HEK293 (cell line): ENCODE results near the gene CDK11B.
A peak's percentile ranks its signal among the peaks of the same experiment; 100 is the strongest.

Experiments
- CTCF ChIA-PET: fragments of 350-600 bp; formaldehyde crosslinking; extraction: SDS; loops from one replicate; lab custom pipeline; 2021; ENCODE audit warnings: antibody characterized with exemption; lab: Yijun Ruan, JAX
- POLR2A ChIA-PET: fragments of 300-600 bp; formaldehyde crosslinking; extraction: SDS; loops from one replicate; lab custom pipeline; 2020; ENCODE audit warnings: antibody characterized with exemption, inconsistent platforms; lab: Yijun Ruan, JAX
- H3K27ac ChIP-seq: fragments of 200-500 bp; sonication (Bioruptor generic); 2 replicates; pipeline ENCODE4 v1.5.1; 2014; ENCODE audit warnings: low read depth, low read length, control low read depth, inconsistent platforms; ENCODE audit errors: extremely low read depth
- H3K36me3 ChIP-seq, 2 experiments: fragments of 200-500 bp in 1 of 2; sonication (Bioruptor generic) in 1 of 2; 1 replicate in 1 of 2; 2 replicates in 1 of 2; pipeline ENCODE4 v1.5.1; 2014 to 2017; ENCODE audit warnings: inconsistent platforms in 2 of 2, low read length in 2 of 2; ENCODE audit not compliant: control insufficient read depth in 2 of 2, insufficient read depth in 1 of 2
- H3K4me1 ChIP-seq: fragments of 200-500 bp; sonication (Bioruptor generic); 2 replicates; pipeline ENCODE4 v1.5.1; 2014; ENCODE audit warnings: mild to moderate bottlenecking, low read length, inconsistent platforms; ENCODE audit not compliant: control insufficient read depth, insufficient read depth
- H3K4me3 ChIP-seq: 2 replicates; pipeline ENCODE4 v1.5.1; 2011; ENCODE audit warnings: low read depth, mild to moderate bottlenecking, control low read depth, low read length, moderate library complexity
- H3K9me3 ChIP-seq: fragments of 200-500 bp; sonication (Bioruptor generic); 2 replicates; pipeline ENCODE4 v1.5.1; 2014; ENCODE audit warnings: low read depth, low read length, inconsistent platforms; ENCODE audit not compliant: control insufficient read depth, insufficient read depth
- GLI2 ChIP-seq: fragments of 450-650 bp; formaldehyde crosslinking; IDR thresholded peaks from 2 replicates; pipeline ENCODE4; 2017; ENCODE audit warnings: missing biosample characterization, missing genetic modification characterization, low read depth, borderline replicate concordance
- HIC1 ChIP-seq: fragments of 450-650 bp; formaldehyde crosslinking; IDR thresholded peaks from 2 replicates; pipeline ENCODE4 v1.5.1; 2016; ENCODE audit warnings: missing biosample characterization, missing genetic modification characterization
- KLF1 ChIP-seq: fragments of 450-650 bp; formaldehyde crosslinking; IDR thresholded peaks from 2 replicates; pipeline ENCODE4 v1.5.1; 2016; ENCODE audit warnings: missing biosample characterization, missing genetic modification characterization
- PATZ1 ChIP-seq: fragments of 450-650 bp; formaldehyde crosslinking; IDR thresholded peaks from 2 replicates; pipeline ENCODE4 v1.5.1; 2016; ENCODE audit warnings: missing biosample characterization, missing genetic modification characterization
- PRDM10 ChIP-seq: fragments of 450-650 bp; formaldehyde crosslinking; IDR thresholded peaks from 2 replicates; pipeline ENCODE4 v1.5.1; 2016; ENCODE audit warnings: missing biosample characterization, missing genetic modification characterization
- REST ChIP-seq: fragments of 450-650 bp; formaldehyde crosslinking; IDR thresholded peaks from 2 replicates; pipeline ENCODE4 v1.5.1; 2016; ENCODE audit warnings: missing biosample characterization, missing genetic modification characterization
- ZBTB1 ChIP-seq: fragments of 450-650 bp; formaldehyde crosslinking; IDR thresholded peaks from 2 replicates; pipeline ENCODE4 v1.5.1; 2016; ENCODE audit warnings: missing biosample characterization, missing genetic modification characterization
- ZFHX2 ChIP-seq: fragments of 450-650 bp; formaldehyde crosslinking; conservative IDR thresholded peaks from 2 replicates; pipeline ENCODE4 v1.5.1; 2016; ENCODE audit warnings: missing biosample characterization, missing genetic modification characterization
- ZNF175 ChIP-seq: fragments of 450-650 bp; formaldehyde crosslinking; IDR thresholded peaks from 2 replicates; pipeline ENCODE4 v1.5.1; 2016; ENCODE audit warnings: missing biosample characterization, missing genetic modification characterization
- ZNF211 ChIP-seq: fragments of 450-650 bp; formaldehyde crosslinking; IDR thresholded peaks from 2 replicates; pipeline ENCODE4 v1.5.1; 2016; ENCODE audit warnings: low read depth, missing biosample characterization, missing genetic modification characterization
- ZNF324 ChIP-seq: fragments of 450-650 bp; formaldehyde crosslinking; IDR thresholded peaks from 2 replicates; pipeline ENCODE4 v1.5.1; 2016; ENCODE audit warnings: missing biosample characterization, missing genetic modification characterization
- ZNF335 ChIP-seq: fragments of 450-650 bp; formaldehyde crosslinking; conservative IDR thresholded peaks from 2 replicates; pipeline ENCODE4 v1.5.1; 2016; ENCODE audit warnings: missing biosample characterization, missing genetic modification characterization
- ZNF473 ChIP-seq: fragments of 450-650 bp; formaldehyde crosslinking; IDR thresholded peaks from 2 replicates; pipeline ENCODE4 v1.5.1; 2017; ENCODE audit warnings: missing biosample characterization, missing genetic modification characterization
- ZNF580 ChIP-seq: fragments of 450-650 bp; formaldehyde crosslinking; IDR thresholded peaks from 2 replicates; pipeline ENCODE4 v1.5.1; 2016; ENCODE audit warnings: missing biosample characterization, missing genetic modification characterization
- ZNF596 ChIP-seq: fragments of 450-650 bp; IDR thresholded peaks from 2 replicates; pipeline ENCODE4 v1.5.0; 2018; ENCODE audit warnings: missing biosample characterization, mild to moderate bottlenecking, missing genetic modification characterization, moderate library complexity
- ZNF776 ChIP-seq: fragments of 450-650 bp; formaldehyde crosslinking; IDR thresholded peaks from 2 replicates; pipeline ENCODE4 v1.5.0; 2017; ENCODE audit warnings: missing biosample characterization, missing genetic modification characterization, borderline replicate concordance

Gene CDK11B

GRCh38 chr1:1623631-1624442 lies 35.0 kb downstream of the CDK11B start:
- H3K4me1 ChIP-seq: no peaks in the 10 kb centered on the region
- no peaks in the 10 kb centered on the region for H3K9me3 ChIP-seq
- POLR2A ChIA-PET: interaction anchor here (1.3 kb wide), 1 partner anchor 8 kb away, joined by 5 read pairs; the partner anchor contains the start of gene MIB2
- TF ChIP-seq ZNF175 (tag by site-specific recombination): no peak
- TF ChIP-seq PRDM10 (tag by site-specific recombination): no peak
- no peak for TF ChIP-seq ZNF776
- no peak for TF ChIP-seq ZNF473 (tag by site-specific recombination)
- TF ChIP-seq ZNF335: no peak
- TF ChIP-seq KLF1: peak; percentile 71
- no peak for TF ChIP-seq ZNF596 (tag by site-specific recombination)
- TF ChIP-seq ZBTB1 (tag by site-specific recombination): no peak
- peak; percentile 39; the same call in 1 of the 2 replicates for TF ChIP-seq HIC1 (tag by site-specific recombination)
- no peak for TF ChIP-seq ZNF324 (tag by site-specific recombination)
- TF ChIP-seq, all 188 proteins: peak for 2
- CTCF ChIA-PET: no interaction called here
- Histone ChIP-seq H3K36me3 (peaks cover 0 to 43% of the 10 kb centered on the region in 2 experiments; a peak in 1 of 3 replicates), H3K27ac (no peak overlapping the region), H3K4me3 (no peak overlapping the region)

GRCh38 chr1:1623181-1623630 lies 35.6 kb downstream of the CDK11B start:
- Histone ChIP-seq H3K4me3 (no peak overlapping the region), H3K9me3 (no peaks in the 10 kb centered on the region), H3K27ac (no peak overlapping the region), H3K4me1 (no peaks in the 10 kb centered on the region), H3K36me3 (peaks cover 0 to 44% of the 10 kb centered on the region in 2 experiments; a peak in 1 of 3 replicates)
- TF ChIP-seq ZNF211 (tag by site-specific recombination) (no peak), ZNF580 (no peak), ZFHX2 (tag by site-specific recombination) (no peak), REST (no peak), HIC1 (tag by site-specific recombination) (0 out of 2 replicates have a peak, but pooled peaks have one; percentile 8), PATZ1 (tag by site-specific recombination) (no peak), GLI2 (no peak)
- ChIA-PET POLR2A (no interaction called here), CTCF (no interaction called here)
